Measurements from ENCODE around the gene REC114.

DNA sequence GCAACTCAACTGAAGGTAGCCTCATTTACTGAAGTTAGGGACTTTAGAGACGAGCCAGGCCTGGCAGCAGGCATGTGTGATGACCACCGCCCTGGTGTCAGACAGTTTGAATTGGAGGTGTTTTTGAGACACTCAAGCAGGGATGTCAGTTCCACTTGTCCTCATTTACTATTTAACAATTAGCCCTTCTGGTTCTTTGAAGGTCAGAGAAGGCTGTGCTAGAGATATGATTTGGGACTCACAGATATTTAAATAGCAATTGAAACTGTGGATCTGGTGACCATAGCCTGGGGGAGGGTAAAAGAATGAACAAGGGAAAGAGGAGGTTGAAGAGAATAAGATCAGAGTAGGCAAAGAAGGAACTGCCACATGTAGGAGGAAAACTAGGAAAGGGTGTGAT lies 74.6 kb downstream of the REC114 start:
- TF ChIP-seq, protein P1, sequence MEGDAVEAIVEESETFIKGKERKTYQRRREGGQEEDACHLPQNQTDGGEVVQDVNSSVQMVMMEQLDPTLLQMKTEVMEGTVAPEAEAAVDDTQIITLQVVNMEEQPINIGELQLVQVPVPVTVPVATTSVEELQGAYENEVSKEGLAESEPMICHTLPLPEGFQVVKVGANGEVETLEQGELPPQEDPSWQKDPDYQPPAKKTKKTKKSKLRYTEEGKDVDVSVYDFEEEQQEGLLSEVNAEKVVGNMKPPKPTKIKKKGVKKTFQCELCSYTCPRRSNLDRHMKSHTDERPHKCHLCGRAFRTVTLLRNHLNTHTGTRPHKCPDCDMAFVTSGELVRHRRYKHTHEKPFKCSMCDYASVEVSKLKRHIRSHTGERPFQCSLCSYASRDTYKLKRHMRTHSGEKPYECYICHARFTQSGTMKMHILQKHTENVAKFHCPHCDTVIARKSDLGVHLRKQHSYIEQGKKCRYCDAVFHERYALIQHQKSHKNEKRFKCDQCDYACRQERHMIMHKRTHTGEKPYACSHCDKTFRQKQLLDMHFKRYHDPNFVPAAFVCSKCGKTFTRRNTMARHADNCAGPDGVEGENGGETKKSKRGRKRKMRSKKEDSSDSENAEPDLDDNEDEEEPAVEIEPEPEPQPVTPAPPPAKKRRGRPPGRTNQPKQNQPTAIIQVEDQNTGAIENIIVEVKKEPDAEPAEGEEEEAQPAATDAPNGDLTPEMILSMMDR (IDR thresholded peaks at IDR 0.05): no peak
- no peak for TF ChIP-seq POLR2A (IDR thresholded peaks at IDR 0.05)
